Skeletal muscle satellite cell (primary cell): ENCODE measurements around the gene PATE4. TPM values are rescaled to one million over a fixed set of nuclear protein-coding genes. Genes with fewer than 3 reads are reported as not detected.
"Not testable (repeated sequence)": the region's sequence is repeated elsewhere in the genome, so short reads cannot be mapped to it uniquely, and the experiment has no call there.

Experiments used
- H3K27me3 ChIP-seq: 2 replicates; pipeline ENCODE4 v1.7.0; 2013; ENCODE audit warnings: low read length; ENCODE audit not compliant: control insufficient read depth, insufficient read depth
- H3K36me3 ChIP-seq: 2 replicates; pipeline ENCODE4 v1.7.0; 2013; ENCODE audit warnings: mild to moderate bottlenecking, control low read depth, low read length; ENCODE audit not compliant: insufficient read depth
- H3K4me1 ChIP-seq: 2 replicates; pipeline ENCODE4 v1.7.0; 2013; ENCODE audit warnings: low read length; ENCODE audit not compliant: control insufficient read depth, insufficient read depth
- H3K4me2 ChIP-seq: 2 replicates; pipeline ENCODE4 v1.7.0; 2013; ENCODE audit warnings: mild to moderate bottlenecking, low read length
- H3K4me3 ChIP-seq: 2 replicates; pipeline ENCODE4 v1.7.0; 2013; ENCODE audit warnings: low read length
- H3K9ac ChIP-seq: 2 replicates; pipeline ENCODE4 v1.7.0; 2013; ENCODE audit warnings: mild to moderate bottlenecking, low read depth, low read length, moderate library complexity
- H3K9me3 ChIP-seq: replicated peaks from 2 replicates; pipeline ENCODE4 v1.7.0; 2013; ENCODE audit warnings: mild to moderate bottlenecking, control low read depth, low read length
- total RNA-seq: library from RNA; depleted of rRNA; stranded (reverse); fragments of >200 nt; gene quantifications from 2 replicates; pipeline ENCODE4 v1.2.3, GENCODE V29; 2012; rRNA removed

PATE4 gene
- total RNA-seq = not detected in 2 replicates

DNA sequence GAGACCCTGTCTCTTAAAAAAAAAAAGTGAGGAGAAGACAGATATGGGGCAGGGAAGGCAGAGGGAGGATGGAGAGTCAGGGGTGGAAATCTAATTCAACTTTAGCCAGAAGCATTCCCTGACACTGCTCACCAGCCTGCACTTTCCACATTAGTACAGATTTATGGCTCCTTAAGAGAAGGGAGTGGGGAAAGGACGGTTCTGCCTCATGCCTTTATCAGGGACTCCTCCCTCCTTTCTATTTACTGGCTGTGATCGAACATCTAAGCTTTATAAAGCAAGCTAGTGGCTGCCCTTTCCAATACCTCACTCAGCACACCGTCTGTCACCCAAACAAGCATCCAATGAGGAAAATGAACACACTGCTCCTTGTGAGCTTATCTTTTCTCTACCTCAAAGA, at the start of gene PATE4:
Gene PATE4 (plus strand): TSS at position 301 of the 400 bp plus-strand sequence. CDS start 44 bp downstream, at position 345.
- no peak within 1 kb of the TSS for H3K9ac ChIP-seq
- H3K9me3 ChIP-seq = no peaks in the 10 kb centered on the region
- no peaks in the 10 kb centered on the region for H3K4me1 ChIP-seq
- no peak within 1 kb of the TSS for H3K4me3 ChIP-seq
- no peaks in the 10 kb centered on the region for H3K36me3 ChIP-seq
- H3K4me2 ChIP-seq = no peak within 1 kb of the TSS
- H3K27me3 ChIP-seq = peaks cover 3% of the 10 kb centered on the region

DNA sequence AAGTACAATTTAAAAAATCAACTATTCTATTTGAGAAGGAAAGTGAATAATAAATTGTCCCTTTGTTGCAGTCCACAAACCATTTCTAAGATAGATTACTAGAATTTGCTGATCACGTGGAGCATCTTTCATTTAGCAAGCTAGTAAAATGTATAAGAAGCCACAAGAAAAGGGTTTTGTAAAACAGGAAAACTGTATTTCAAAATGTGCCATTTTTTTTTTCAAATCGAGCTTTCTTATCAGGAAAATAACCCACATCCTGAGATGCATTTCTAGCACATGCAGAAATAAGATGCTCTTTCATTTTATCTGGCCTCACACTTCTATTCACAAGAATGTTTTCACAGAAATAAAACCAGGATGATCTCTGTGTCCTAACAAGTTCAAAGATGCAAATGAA, 48.4 kb upstream of the PATE4 start:
- Histone ChIP-seq H3K27me3 (peaks cover 7% of the 10 kb centered on the region), H3K36me3 (no peaks in the 10 kb centered on the region), H3K9ac (no peak overlapping the region), H3K4me3 (no peak overlapping the region), H3K4me1 (no peaks in the 10 kb centered on the region), H3K9me3 (no peaks in the 10 kb centered on the region), H3K4me2 (no peak overlapping the region)

GRCh38 chr11:125787827-125788226, 45.3 kb upstream of the PATE4 start, which contains the start of gene PATE3:
TSS of gene PATE3 (plus strand) at chr11:125788127. CDS start at chr11:125788152, 25 bp downstream.
- Histone ChIP-seq H3K36me3 (no peaks in the 10 kb centered on the region), H3K4me3 (no peak within 1 kb of the TSS), H3K9me3 (no peaks in the 10 kb centered on the region)

DNA sequence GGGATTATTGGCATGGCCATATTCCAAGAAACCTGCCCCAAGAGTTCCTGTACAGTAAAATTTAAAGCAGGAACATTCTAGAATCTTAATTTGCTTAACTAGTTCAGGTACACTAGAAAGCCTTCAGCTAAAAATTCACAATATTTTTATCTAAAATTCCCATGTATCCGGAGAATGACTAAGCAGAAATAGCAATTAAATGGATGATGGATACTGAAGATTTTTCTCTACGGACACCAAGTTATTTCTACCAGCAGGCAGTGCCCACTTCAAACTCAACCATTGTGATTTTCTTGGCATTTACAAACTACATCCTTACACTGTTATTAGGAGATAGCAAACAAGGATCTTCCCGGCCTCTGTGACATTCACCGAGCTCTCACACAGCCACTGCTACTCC, 42.3 kb upstream of the PATE4 start:
- Histone ChIP-seq H3K9me3 (no peaks in the 10 kb centered on the region), H3K4me3 (no peak overlapping the region), H3K4me1 (no peaks in the 10 kb centered on the region), H3K36me3 (no peaks in the 10 kb centered on the region), H3K9ac (no peak overlapping the region), H3K27me3 (peaks cover 1% of the 10 kb centered on the region), H3K4me2 (no peak overlapping the region)

More at GRCh38 chr11:125787827-125788226, 45.3 kb upstream of the PATE4 start, which contains the start of gene PATE3:
- Histone ChIP-seq H3K4me1 (no peaks in the 10 kb centered on the region), H3K4me2 (no peak within 1 kb of the TSS), H3K9ac (no peak within 1 kb of the TSS), H3K27me3 (peaks cover 7% of the 10 kb centered on the region)

DNA sequence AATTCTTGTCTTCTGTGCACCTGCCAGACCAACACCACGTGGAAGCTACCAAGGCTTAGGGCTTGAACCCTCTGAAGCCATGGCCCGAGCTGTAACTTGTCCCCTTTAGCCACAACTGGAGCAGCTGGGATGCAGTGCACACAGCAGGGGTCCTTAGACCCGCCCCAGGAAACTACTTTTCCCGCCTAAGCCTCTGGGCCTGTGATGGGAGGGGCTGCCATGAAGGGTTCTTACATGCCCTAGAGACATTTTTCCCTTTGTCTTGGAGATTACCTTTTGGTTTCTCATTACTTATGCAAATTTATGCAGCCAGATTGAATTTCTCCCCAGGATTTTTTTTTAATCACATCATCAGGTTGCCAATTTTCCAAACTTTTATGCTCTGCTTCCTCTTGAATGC, 35.5 kb upstream of the PATE4 start:
- Histone ChIP-seq H3K4me2 (no peak overlapping the region), H3K4me1 (no peaks in the 10 kb centered on the region), H3K9me3 (no peaks in the 10 kb centered on the region), H3K9ac (no peak overlapping the region), H3K36me3 (no peaks in the 10 kb centered on the region), H3K27me3 (no peaks in the 10 kb centered on the region), H3K4me3 (no peak overlapping the region)

GRCh38 chr11:125799808-125800207, 33.3 kb upstream of the PATE4 start:
- Histone ChIP-seq H3K4me3 (no peak overlapping the region), H3K27me3 (no peaks in the 10 kb centered on the region), H3K36me3 (no peaks in the 10 kb centered on the region), H3K9ac (no peak overlapping the region), H3K4me2 (no peak overlapping the region), H3K4me1 (no peaks in the 10 kb centered on the region), H3K9me3 (peaks cover 6% of the 10 kb centered on the region)

DNA sequence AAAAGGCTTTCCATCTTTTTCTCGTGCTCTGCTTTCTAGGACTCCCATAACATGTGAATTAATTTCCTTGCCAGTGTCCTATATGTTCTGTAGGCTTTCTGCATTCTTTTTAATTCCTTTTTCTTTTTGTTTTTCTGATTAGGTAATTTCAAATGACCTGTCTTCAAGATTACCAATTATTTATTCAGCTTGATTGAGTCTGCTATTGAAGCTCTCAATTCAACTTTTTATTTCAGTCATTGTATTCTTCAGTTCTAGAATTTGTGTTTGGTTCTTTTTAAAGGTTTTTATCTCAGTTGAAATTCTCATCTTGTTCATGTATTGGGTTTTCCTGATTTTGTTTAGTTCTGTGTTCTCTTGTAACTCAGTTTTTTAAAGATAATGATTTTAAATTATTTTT, 30.7 kb upstream of the PATE4 start:
- peaks cover 6% of the 10 kb centered on the region for H3K9me3 ChIP-seq
- H3K27me3 ChIP-seq = no peaks in the 10 kb centered on the region
- no peak overlapping the region for H3K9ac ChIP-seq
- no peaks in the 10 kb centered on the region for H3K4me1 ChIP-seq
- H3K4me2 ChIP-seq = no peak overlapping the region
- no peaks in the 10 kb centered on the region for H3K36me3 ChIP-seq
- H3K4me3 ChIP-seq = no peak overlapping the region

DNA sequence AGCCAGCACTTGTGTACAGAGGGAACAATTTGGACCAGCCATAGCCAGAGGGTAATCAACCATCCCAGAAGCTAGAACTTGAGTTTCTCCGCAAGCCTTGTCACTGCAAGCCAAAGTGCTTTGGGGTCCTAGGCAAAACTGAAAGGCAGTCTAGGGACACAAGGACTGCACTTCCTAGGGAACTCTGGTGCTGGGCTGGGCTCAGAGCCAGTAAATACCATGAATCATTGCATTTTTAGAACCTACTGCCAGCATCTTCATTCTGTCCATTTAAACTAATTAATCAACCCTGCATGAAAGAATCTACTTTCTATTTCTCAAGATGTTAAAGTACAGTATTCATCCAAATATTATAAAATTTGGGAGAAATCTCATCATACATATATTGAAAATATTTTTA, 25.2 kb upstream of the PATE4 start:
- Histone ChIP-seq H3K9ac (no peak overlapping the region), H3K4me1 (no peaks in the 10 kb centered on the region), H3K36me3 (no peaks in the 10 kb centered on the region), H3K27me3 (no peaks in the 10 kb centered on the region), H3K4me3 (no peak overlapping the region), H3K9me3 (peaks cover 5% of the 10 kb centered on the region), H3K4me2 (no peak overlapping the region)

DNA sequence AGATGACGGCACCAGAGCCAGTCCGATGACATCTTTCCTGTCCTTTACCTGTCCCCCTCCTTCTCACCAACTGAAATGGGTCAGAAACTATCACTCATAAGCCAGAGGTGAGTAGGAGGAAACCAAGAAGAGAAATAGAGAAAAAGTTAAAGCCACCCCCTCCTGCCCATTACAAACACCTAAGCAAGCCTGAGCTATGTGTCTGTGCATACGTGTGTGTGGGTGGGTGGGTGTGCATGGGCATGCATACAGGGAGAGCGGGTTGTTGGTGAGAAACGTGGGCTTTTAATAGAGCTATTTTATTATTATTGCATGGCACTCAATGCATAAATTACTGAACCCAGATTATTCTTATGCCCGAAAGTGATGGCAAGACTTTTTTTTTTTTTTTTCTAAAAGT, 2.6 kb downstream of the PATE4 start:
- no peak overlapping the region for H3K9ac ChIP-seq
- no peak overlapping the region for H3K4me3 ChIP-seq
- H3K36me3 ChIP-seq = no peaks in the 10 kb centered on the region
- H3K9me3 ChIP-seq = no peaks in the 10 kb centered on the region
- H3K4me1 ChIP-seq = no peaks in the 10 kb centered on the region
- no peak overlapping the region for H3K4me2 ChIP-seq
- H3K27me3 ChIP-seq = peaks cover 3% of the 10 kb centered on the region

- Histone ChIP-seq H3K36me3 (no peaks in the 10 kb centered on the region), H3K4me3 (no peak overlapping the region), H3K9ac (no peak overlapping the region), H3K4me1 (no peaks in the 10 kb centered on the region), H3K4me2 (no peak overlapping the region), H3K27me3 (no peaks in the 10 kb centered on the region), H3K9me3 (no peaks in the 10 kb centered on the region)
These were observed 9.3 kb downstream of the PATE4 start for GRCh38 chr11:125842321-125842948.

GRCh38 chr11:125846188-125846587, 13.1 kb downstream of the PATE4 start:
- no peaks in the 10 kb centered on the region for H3K4me1 ChIP-seq
- H3K4me3 ChIP-seq = no peak overlapping the region
- H3K4me2 ChIP-seq = no peak overlapping the region
- H3K36me3 ChIP-seq = no peaks in the 10 kb centered on the region
- H3K9me3 ChIP-seq = no peaks in the 10 kb centered on the region
- no peaks in the 10 kb centered on the region for H3K27me3 ChIP-seq
- H3K9ac ChIP-seq = no peak overlapping the region

- not testable (repeated sequence) for H3K9ac ChIP-seq, H3K4me2 ChIP-seq, H3K4me1 ChIP-seq, H3K4me3 ChIP-seq, H3K27me3 ChIP-seq, H3K36me3 ChIP-seq, H3K9me3 ChIP-seq
These were observed 24.6 kb downstream of the PATE4 start for GRCh38 chr11:125857670-125858069.
